Duodenal mucosa (tissue), 2 donors: ENCODE data around the gene TMEM125.

ENCODE experiments used
- H3K27ac ChIP-seq: one replicate; pipeline ENCODE4 v1.7.0; 2013; ENCODE audit warnings: low read depth, low read length
- H3K27me3 ChIP-seq, 2 donors: one replicate each; pipeline ENCODE4 v1.7.0; 2013; ENCODE audit warnings: low read length in 2 of 2, control low read depth in 1 of 2; ENCODE audit not compliant: insufficient read depth in 2 of 2, control insufficient read depth in 1 of 2
- H3K36me3 ChIP-seq, 2 donors: one replicate each; pipeline ENCODE4 v1.7.0; 2013; ENCODE audit warnings: low read length in 2 of 2, control low read depth in 1 of 2; ENCODE audit not compliant: insufficient read depth in 2 of 2, control insufficient read depth in 1 of 2
- H3K4me1 ChIP-seq, 2 donors: one replicate each; pipeline ENCODE4 v1.7.0; 2013; ENCODE audit warnings: low read length in 2 of 2, control low read depth in 1 of 2; ENCODE audit not compliant: insufficient read depth in 2 of 2, control insufficient read depth in 1 of 2
- H3K4me3 ChIP-seq, 2 donors: one replicate each; pipeline ENCODE4 v1.7.0; 2013; ENCODE audit warnings: low read length in 2 of 2, low read depth in 1 of 2
- H3K9ac ChIP-seq, 2 donors: one replicate each; pipeline ENCODE4 v1.7.0; 2013; ENCODE audit warnings: low read length in 2 of 2, low read depth in 1 of 2
- H3K9me3 ChIP-seq, 2 donors: one replicate each; pipeline ENCODE4 v1.7.0; 2013; ENCODE audit warnings: low read length in 2 of 2, control low read depth in 1 of 2; ENCODE audit not compliant: control insufficient read depth in 1 of 2

The TMEM125 gene

DNA sequence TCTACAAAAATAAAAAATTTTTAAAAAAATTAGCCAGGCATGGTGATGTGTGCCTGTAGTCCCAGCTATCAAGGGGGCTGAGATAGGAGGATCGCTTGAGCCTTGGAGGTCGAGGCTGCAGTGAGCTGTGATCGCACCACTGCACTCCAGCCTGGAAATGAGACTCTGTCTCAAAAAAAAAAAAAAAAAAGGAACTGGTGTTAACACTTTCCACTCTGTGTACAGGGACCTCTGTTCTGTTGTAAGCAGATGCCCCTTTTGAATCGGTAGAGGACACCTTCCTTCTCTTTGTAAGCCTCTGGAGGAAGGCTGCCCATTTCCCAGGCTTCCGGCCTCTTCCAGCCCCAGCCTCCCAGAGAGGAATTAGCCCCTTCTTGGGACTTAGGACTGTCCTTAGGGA, 22.9 kb downstream of the TMEM125 start:
- Histone ChIP-seq H3K4me3 (no peak overlapping the region), H3K36me3 (no peaks in the 10 kb centered on the region), H3K4me1 (peaks cover 35 to 50% of the 10 kb centered on the region in 2 donors), H3K9ac (no peak overlapping the region), H3K27me3 (no peaks in the 10 kb centered on the region), H3K27ac (no peak overlapping the region), H3K9me3 (no peaks in the 10 kb centered on the region)

GRCh38 chr1:43293176-43293575, 23.4 kb downstream of the TMEM125 start:
- no peaks in the 10 kb centered on the region for H3K36me3 ChIP-seq
- H3K27me3 ChIP-seq: no peaks in the 10 kb centered on the region
- no peak overlapping the region for H3K27ac ChIP-seq
- no peaks in the 10 kb centered on the region for H3K9me3 ChIP-seq
- H3K4me1 ChIP-seq: peaks cover 35 to 50% of the 10 kb centered on the region in 2 donors
- H3K4me3 ChIP-seq: no peak overlapping the region
- H3K9ac ChIP-seq: no peak overlapping the region

- peaks cover 29 to 42% of the 10 kb centered on the region in 2 donors for H3K4me1 ChIP-seq
- no peak overlapping the region for H3K4me3 ChIP-seq
- no peaks in the 10 kb centered on the region for H3K27me3 ChIP-seq
- no peak overlapping the region for H3K27ac ChIP-seq
- H3K36me3 ChIP-seq: no peaks in the 10 kb centered on the region
- no peaks in the 10 kb centered on the region for H3K9me3 ChIP-seq
- no peak overlapping the region for H3K9ac ChIP-seq
These were observed 24.3 kb downstream of the TMEM125 start for GRCh38 chr1:43293896-43294760.

GRCh38 chr1:43294761-43295160, 25.0 kb downstream of the TMEM125 start:
- Histone ChIP-seq H3K9ac (no peak overlapping the region), H3K36me3 (no peaks in the 10 kb centered on the region), H3K4me1 (peaks cover 28 to 38% of the 10 kb centered on the region in 2 donors), H3K27ac (no peak overlapping the region), H3K9me3 (no peaks in the 10 kb centered on the region), H3K4me3 (no peak overlapping the region), H3K27me3 (no peaks in the 10 kb centered on the region)

DNA sequence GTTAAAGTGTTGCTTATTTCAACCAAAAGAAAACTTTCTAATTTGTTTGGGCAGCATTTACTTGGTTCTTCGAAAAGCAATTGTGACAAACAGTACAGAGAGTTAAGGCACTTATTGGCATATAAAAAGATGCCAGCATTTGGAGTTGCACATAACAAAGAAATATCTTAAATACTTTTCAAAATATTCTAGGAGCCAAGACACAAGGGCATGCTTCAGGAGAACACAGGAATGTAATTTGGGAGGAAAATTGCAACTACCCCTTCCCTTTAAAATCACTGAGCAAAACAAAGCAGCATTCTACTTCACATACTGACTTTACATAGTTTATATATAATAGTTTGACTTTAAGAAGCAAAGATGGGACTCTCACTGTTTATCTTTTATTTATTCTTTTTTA, 26.4 kb downstream of the TMEM125 start:
- Histone ChIP-seq H3K9ac (no peak overlapping the region), H3K4me3 (no peak overlapping the region), H3K27ac (no peak overlapping the region), H3K36me3 (no peaks in the 10 kb centered on the region), H3K4me1 (peaks cover 23 to 29% of the 10 kb centered on the region in 2 donors), H3K9me3 (no peaks in the 10 kb centered on the region), H3K27me3 (no peaks in the 10 kb centered on the region)

GRCh38 chr1:43298055-43298454, 28.3 kb downstream of the TMEM125 start:
- H3K36me3 ChIP-seq: no peaks in the 10 kb centered on the region
- no peak overlapping the region for H3K9ac ChIP-seq
- no peak overlapping the region for H3K4me3 ChIP-seq
- no peaks in the 10 kb centered on the region for H3K27me3 ChIP-seq
- H3K4me1 ChIP-seq: peaks cover 29 to 36% of the 10 kb centered on the region in 2 donors
- H3K27ac ChIP-seq: no peak overlapping the region
- H3K9me3 ChIP-seq: no peaks in the 10 kb centered on the region

DNA sequence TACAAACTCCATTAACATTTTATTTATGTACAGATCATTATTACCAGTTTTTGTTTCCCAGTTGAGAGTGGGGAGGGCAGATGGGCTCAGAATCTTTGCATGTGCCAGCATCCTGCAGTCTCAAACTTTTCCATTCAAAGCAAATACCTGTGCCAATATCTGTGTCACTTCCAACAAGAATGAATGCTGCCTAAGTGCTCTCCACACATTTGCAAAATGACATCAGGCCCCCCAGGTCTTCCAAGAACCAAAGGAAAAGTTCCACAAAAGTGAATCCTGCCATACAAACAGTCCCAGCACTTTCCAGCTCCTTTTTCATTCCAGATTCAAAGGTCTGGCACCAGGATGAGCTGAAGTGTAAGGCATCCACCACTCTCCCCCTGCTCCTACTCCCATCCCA, 29.3 kb downstream of the TMEM125 start:
- Histone ChIP-seq H3K4me3 (no peak overlapping the region), H3K9me3 (no peaks in the 10 kb centered on the region), H3K36me3 (no peaks in the 10 kb centered on the region), H3K27ac (no peak overlapping the region), H3K4me1 (peaks cover 28 to 36% of the 10 kb centered on the region in 2 donors), H3K9ac (no peak overlapping the region), H3K27me3 (no peaks in the 10 kb centered on the region)

DNA sequence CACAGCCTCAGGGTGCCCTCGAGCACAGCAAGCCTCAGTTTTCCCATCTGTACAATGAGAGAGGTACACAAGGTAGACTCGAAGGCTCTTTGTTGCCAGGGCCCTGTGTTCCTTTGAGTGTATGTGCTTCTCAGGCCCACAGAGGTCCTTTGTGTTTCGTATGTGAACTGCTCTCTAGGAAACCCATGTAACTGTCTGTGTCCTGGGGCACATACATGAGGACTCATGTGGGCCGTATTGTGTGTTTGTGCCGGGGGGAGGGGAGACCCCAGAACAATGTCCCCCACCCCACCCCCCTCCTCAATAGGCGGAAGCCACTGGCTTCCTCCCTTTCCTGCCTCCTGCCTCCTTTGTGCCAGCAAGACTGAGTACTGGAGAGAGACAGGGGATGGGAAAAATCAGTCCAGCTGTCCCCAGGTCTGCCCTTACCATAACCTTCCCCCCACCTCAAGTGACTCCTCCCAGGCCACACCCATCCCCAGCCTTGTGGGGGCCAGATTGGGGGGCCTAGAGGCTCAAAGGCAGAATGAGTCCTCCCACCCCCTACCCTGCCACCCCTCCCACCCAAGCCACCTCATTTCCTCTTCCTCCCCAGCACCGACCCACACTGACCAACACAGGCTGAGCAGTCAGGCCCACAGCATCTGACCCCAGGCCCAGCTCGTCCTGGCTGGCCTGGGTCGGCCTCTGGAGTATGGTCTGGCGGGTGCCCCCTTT, 30.8 kb downstream of the TMEM125 start, which contains the start of gene TIE1:
TIE1 (plus strand) TSS at position 605 of the 717 bp plus-strand sequence; CDS start at position 695, 90 bp downstream.
- H3K27ac ChIP-seq: peak within 1 kb of the TSS; percentile 8
- no peak within 1 kb of the TSS for H3K4me3 ChIP-seq
- no peaks in the 10 kb centered on the region for H3K36me3 ChIP-seq
- H3K4me1 ChIP-seq: peaks cover 21 to 28% of the 10 kb centered on the region in 2 donors
- no peak within 1 kb of the TSS for H3K9ac ChIP-seq
- no peaks in the 10 kb centered on the region for H3K9me3 ChIP-seq
- H3K27me3 ChIP-seq: no peaks in the 10 kb centered on the region

DNA sequence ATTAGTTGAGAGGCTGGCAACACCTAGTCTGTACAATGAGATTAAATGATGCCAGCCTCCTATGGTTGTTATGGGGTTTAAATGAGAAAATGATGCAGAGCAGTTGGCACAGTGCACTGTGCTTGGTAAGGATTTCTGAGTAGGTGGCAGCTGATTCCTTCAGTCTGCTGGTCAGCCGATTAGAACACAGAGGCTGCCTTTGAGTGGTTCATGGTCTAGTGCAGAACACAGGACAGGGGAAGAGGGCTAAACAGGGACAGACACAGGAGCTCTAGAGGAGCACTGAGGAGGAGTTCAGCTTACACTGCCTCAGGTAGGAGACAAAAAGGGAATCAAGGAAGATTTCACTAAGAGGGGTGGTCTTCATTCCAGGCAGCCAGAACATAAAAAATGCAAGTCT, 32.4 kb downstream of the TMEM125 start:
- H3K27me3 ChIP-seq: no peaks in the 10 kb centered on the region
- H3K9me3 ChIP-seq: no peaks in the 10 kb centered on the region
- no peak overlapping the region for H3K4me3 ChIP-seq
- H3K9ac ChIP-seq: no peak overlapping the region
- peaks cover 22 to 28% of the 10 kb centered on the region in 2 donors for H3K4me1 ChIP-seq
- no peak overlapping the region for H3K27ac ChIP-seq
- H3K36me3 ChIP-seq: no peaks in the 10 kb centered on the region
